Activated CD4-positive, alpha-beta T cell treated with anti-CD3 and anti-CD28 coated beads, Interleukin-2, amount 50 U/mL, for 24 hours (primary cell): Measurements from ENCODE around the gene ACOT7.
"Not testable (repeated sequence)": the region's sequence is repeated elsewhere in the genome, so short reads cannot be mapped to it uniquely, and the experiment has no call there.

Experiments
- DNase-seq, 2 donors: peaks; one replicate each; pipeline ENCODE4 v3.0.0-alpha.2; 2020; ENCODE audit warnings: low read depth in 1 of 2, low spot score in 1 of 2

The ACOT7 gene

GRCh38 chr1:6316240-6317097, 77.1 kb downstream of the ACOT7 start:
- no peak for DNase-seq

DNA sequence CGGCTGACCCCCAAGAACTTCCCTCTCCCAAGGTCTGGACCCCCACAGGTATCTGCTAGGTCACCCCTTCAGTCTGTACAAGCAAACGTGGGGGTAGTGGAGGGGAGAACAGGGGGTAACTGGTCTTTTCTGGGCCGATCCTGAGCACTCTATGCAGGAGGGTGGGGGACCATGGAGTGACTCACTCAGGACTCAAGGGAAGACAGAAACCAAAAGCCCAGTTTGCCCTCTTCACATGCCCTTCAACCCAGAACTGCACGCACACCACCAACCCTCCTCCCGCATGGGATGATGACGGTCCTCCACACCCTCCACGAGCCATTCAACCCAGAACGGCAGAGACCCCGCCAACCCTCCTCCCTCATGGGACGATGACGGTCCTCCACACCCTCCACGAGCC, 79.1 kb downstream of the ACOT7 start:
- DNase-seq = no peak

- no peak for DNase-seq
These were observed 80.0 kb downstream of the ACOT7 start for GRCh38 chr1:6313393-6314200.

DNA sequence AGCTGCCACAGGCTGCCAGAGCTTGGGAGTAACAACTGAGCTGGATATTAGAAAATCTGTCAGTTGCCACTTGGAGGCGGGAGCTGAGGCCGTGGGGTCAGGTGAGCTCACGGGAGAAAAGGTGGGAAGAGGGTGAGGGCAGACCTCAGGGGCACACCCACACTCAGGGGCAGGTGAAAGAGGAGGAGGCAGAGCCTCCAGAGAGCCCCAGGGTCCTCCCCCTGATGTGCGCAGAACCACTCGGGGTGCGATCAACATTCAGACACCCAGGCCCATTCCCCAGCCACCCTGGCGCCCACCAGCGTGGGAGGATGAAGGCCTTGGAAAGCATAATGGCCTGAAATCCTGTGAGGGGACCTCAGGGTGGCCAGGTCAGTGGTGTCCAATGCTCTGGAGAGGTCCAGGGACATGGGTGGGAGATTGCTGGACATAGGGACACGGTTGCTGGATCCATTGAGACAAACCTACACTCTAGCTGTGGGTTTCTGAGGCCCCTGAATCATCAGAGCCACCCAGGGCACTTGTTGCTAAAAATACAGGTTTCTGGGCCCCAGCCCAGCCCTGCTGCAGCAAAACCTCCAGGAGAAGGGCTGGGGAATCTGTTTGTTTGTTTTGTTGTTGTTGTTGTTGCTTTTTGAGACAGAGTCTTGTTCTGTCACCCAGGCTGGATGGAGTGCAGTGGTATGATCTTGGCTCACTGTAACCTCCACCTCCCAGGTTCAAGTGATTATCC, 83.3 kb downstream of the ACOT7 start:
- no peak for DNase-seq

DNA sequence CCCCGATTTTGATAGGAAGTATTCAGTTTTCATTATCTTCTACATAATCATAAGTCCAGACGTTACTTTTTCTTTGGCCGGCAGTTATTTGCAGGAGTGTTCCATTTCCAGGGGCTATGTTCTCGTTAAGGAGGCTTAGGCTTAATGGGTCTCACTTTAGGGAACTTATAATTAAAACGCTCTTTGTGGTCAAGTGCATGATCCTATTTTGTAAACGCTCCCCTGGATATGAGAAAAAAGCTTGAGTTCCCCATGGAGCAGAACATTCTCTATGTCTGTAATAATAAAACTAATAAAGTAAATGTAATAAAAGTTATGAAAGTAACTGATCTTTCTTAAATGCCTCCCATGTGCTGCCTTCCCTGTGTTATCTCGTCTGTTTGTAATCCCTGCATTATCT, 84.0 kb downstream of the ACOT7 start:
- no peak for DNase-seq

- no peak for DNase-seq
These were observed 85.1 kb downstream of the ACOT7 start for GRCh38 chr1:6308449-6308848.

DNA sequence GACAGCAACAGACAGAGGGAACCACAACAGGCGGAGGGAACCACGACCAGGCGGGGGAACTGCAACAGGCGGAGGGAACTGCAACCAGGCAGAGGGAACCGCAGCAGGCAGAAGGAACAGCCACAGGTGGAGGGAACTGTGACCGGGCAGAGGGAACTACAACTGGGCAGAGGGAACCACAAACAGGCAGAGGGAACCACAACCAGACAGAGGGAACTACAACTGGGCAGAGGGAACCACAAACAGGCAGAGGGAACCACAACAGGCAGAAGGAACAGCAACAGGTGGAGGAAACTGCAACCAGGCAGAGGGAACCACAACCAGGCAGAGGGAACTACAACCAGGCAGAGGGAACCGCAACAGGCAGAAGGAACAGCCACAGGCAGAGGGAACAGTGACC, 85.9 kb downstream of the ACOT7 start:
- DNase-seq = not testable (repeated sequence)

DNA sequence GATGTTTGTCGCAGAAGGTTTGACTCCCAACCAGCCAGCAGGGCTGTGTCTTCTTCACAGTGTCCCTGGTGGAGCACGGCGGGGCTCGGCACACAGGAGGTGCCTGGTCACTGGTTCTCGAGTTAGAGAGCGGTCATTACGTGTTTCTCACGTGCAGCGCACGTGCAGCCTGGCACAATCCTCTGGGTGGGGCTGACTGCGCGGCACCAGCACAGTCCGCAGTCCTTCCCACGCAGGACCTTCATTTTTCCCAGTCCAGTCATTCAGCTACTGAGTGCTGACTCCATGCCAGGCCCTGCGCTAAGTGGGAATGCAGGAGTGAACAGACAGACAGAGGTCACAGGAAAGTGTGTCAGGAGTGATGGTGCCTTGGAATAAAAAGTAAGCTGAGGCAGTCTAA, 86.5 kb downstream of the ACOT7 start:
- DNase-seq = no peak

DNA sequence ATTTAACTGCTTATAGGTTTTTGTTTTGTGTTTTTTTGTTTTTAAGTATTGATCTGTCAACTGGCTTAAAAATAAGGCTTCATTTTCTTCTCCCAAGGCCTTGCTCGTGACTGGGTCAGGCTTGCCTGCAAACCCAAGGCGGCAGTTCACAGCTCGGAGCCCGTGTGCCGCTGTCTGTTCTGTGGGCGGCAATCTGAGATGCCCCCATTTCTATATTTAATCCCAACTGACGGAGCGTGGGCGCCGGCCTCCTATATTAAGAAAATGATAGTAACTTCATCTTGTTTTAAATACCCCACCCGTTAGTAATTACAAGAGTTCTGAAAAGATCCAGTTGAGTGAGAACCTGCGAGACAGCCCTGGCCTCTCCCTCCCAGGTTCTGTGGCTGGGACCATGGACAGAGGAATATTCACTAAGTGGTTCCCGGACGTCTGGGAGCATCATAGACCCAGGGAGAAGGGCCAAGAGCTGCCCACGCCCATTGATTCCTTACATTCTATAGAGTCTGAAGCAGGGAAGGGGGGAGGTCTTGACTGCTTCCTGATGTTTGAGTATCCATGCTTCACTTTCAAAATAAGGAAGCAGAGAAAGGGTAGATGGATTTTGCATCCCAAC, 90.1 kb downstream of the ACOT7 start:
- DNase-seq = no peak

DNA sequence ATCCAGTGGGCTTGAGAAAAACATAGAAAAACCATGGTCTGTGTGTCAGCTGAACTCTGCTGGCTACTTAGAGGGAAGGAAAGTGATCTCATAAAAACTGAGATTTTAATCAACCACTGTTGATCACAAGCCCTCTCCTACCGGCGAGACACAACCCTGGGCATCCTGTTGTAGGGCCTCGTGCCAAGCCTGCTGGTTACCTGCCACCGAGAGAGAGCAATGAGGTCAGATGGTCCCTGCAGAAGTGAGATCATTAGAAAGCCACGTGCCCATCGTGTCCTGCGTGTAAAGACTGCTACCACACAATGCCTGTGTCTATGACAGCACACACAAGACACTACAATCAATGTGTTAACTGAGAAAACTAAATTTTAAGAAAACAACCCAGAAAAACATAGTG, 91.0 kb downstream of the ACOT7 start:
- no peak for DNase-seq

DNA sequence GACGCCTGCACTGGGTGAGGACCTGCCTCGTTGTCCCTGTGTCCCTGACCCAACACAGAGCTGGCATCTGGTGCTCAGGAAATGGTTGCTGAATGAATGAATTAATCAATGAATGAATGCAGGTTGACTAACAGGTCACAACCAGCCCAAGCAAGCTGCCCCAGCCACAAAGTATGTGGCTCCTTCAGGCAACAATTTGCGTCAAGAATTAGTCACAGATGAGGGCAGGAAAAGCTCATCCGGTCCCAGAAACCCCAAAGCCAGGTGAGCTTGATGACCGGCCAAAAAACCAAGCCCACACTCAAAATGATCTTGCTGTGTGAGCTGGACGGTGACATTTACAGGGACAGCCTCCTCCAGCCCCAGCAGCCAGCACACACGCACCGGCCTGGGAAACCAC, 92.0 kb downstream of the ACOT7 start:
- no peak for DNase-seq

GRCh38 chr1:6300342-6301048, 93.1 kb downstream of the ACOT7 start:
- no peak for DNase-seq

GRCh38 chr1:6299557-6300165, 93.9 kb downstream of the ACOT7 start:
- no peak for DNase-seq

DNA sequence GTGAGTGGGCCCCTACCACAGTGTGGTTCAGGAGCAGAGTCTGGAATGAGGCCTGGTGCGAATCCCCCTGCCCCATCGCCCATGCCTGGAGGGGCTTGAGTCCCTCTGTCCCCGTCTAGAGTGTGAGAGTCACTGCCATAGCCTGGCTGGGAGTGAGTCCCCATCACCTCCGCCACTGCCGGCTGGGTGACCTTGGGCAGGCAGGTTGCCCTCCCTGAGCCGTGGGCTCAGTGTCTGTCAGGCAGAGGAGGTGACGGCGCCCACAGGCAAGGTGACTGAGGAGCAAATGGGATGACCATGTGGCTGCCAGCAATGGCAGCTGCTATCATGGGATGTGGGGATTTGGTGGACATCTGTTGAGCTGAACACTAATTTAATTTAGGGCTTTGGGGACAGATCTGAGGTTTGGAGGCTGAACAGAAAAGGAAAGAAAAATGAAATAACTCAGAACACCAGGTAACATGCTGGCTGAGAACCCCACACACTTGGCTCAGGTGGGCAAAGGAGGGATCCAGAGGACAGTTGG, 94.6 kb downstream of the ACOT7 start:
- DNase-seq = no peak

GRCh38 chr1:6298530-6298929, 95.0 kb downstream of the ACOT7 start:
- no peak for DNase-seq

GRCh38 chr1:6295910-6296309, 97.7 kb downstream of the ACOT7 start:
- DNase-seq = no peak

DNA sequence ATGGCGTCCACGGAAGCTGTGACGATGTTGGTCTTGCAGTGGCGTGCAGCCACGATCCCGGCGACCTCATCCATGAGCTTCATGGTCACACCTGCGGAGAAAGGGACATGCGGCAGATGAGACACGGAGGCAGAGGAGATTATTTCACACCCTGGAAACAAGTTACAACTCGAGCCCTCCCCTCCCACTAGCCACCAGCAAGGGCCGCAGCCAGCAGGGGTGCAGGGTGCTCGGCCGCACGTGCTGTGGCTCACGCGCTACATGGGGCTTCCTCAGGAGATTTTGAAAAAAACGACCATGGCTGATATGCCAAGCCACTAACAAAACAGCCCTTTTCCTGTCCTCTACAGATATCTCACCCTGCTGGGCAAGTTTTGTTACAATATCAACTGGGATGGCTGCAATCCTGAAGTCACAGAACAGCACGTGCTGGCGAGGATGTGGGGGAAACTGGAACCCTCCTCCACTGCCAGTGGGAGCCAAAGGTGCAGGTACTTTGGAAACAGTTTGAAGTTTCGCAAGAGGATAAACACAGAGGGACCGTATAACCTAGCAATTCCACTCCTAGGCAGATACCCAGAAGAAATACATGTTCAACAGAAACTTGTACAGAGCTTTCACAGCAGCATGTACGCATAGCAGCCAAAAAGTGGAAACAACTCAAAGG, 98.5 kb downstream of the ACOT7 start:
- DNase-seq = no peak

GRCh38 chr1:6294080-6294889, 99.3 kb downstream of the ACOT7 start:
- DNase-seq = no peak

DNA sequence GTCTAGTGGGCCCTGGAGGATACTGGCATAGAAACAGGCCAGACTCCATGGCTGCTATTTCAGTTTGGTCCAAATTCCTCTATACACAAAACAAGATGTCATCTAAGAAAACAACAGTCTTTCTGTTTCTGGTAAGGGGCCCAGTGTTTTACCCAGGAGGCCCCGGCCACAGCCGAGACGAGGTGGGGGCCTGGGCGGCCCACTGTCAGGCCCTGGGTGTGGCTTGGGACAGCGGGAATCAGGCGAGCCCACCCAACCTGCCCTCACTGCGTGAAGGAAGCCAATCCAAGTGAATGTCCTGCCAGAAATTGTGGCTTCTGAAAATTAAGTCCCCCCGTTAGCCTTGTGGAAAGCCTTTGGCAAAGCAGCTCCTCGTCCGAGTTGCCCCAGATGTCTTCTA, 101.5 kb downstream of the ACOT7 start:
- no peak for DNase-seq
